ENCODE measurements around the gene NR2C2AP. TPM values are rescaled to one million over a fixed set of nuclear protein-coding genes. Genes with fewer than 3 reads are reported as not detected.

The NR2C2AP gene
- total RNA-seq, 1 donor = 6.2 TPM

DNA sequence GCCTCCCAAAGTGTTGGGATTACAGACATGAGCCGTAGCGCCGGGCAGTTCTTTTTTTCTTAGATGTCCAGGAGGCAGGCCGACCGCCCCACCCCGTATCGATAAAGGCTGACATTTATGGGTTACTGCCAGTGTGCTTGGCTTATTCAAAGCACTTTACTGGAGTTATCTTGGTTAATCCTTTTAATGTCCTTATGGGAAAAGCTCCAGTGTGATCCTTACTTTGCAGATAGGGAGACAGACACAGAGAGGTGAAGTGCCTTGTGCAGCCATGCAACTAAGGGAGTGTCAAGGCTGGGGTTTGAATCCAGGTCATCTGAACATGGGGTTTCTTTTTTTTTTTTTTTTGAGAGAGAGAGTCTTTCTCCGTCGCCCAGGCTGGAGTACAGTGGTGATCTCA lies 27.8 kb upstream of the NR2C2AP start:
- Histone ChIP-seq H3K27me3 (ENCODE audit: insufficient read depth, low read length) (no peaks in the 10 kb centered on the region), H4K20me1 (ENCODE audit: insufficient read depth, low read length) (no peaks in the 10 kb centered on the region), H3K4me3 (ENCODE audit: insufficient read depth, low read length) (no peak overlapping the region), H3K36me3 (ENCODE audit: insufficient read depth, low read length) (no peaks in the 10 kb centered on the region), H2AFZ (ENCODE audit: low read length) (no peak overlapping the region), H3K79me2 (ENCODE audit: insufficient read depth, low read length) (no peaks in the 10 kb centered on the region), H3K4me2 (ENCODE audit: insufficient read depth, low read length) (no peak overlapping the region), H3K27ac (ENCODE audit: low read depth, low read length) (no peak overlapping the region), H3K4me1 (ENCODE audit: insufficient read depth, low read length) (no peaks in the 10 kb centered on the region), H3K9me3 (ENCODE audit: low read depth, low read length) (peaks cover 4% of the 10 kb centered on the region)
- TF ChIP-seq, protein P1, sequence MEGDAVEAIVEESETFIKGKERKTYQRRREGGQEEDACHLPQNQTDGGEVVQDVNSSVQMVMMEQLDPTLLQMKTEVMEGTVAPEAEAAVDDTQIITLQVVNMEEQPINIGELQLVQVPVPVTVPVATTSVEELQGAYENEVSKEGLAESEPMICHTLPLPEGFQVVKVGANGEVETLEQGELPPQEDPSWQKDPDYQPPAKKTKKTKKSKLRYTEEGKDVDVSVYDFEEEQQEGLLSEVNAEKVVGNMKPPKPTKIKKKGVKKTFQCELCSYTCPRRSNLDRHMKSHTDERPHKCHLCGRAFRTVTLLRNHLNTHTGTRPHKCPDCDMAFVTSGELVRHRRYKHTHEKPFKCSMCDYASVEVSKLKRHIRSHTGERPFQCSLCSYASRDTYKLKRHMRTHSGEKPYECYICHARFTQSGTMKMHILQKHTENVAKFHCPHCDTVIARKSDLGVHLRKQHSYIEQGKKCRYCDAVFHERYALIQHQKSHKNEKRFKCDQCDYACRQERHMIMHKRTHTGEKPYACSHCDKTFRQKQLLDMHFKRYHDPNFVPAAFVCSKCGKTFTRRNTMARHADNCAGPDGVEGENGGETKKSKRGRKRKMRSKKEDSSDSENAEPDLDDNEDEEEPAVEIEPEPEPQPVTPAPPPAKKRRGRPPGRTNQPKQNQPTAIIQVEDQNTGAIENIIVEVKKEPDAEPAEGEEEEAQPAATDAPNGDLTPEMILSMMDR (IDR thresholded peaks at IDR 0.05; ENCODE audit: extremely low read depth, low read depth, low read length) = no peak
- peak; percentile 72 for DNase-seq (ENCODE audit: insufficient read length, low spot score, missing footprints)

- DNase-seq (ENCODE audit: insufficient read length, low spot score, missing footprints) = no peak
- Histone ChIP-seq H3K36me3 (ENCODE audit: insufficient read depth, low read length) (no peaks in the 10 kb centered on the region), H3K4me3 (ENCODE audit: insufficient read depth, low read length) (no peak overlapping the region), H3K9me3 (ENCODE audit: low read depth, low read length) (peaks cover 3% of the 10 kb centered on the region), H3K79me2 (ENCODE audit: insufficient read depth, low read length) (no peaks in the 10 kb centered on the region), H4K20me1 (ENCODE audit: insufficient read depth, low read length) (no peaks in the 10 kb centered on the region), H3K27ac (ENCODE audit: low read depth, low read length) (no peak overlapping the region), H2AFZ (ENCODE audit: low read length) (no peak overlapping the region), H3K4me2 (ENCODE audit: insufficient read depth, low read length) (no peak overlapping the region), H3K4me1 (ENCODE audit: insufficient read depth, low read length) (no peaks in the 10 kb centered on the region), H3K27me3 (ENCODE audit: insufficient read depth, low read length) (peaks cover 4% of the 10 kb centered on the region)
- TF ChIP-seq, protein P1 (IDR thresholded peaks at IDR 0.05; ENCODE audit: extremely low read depth, low read depth, low read length) = no peak
Observed at GRCh38 chr19:19229701-19230100, 26.5 kb upstream of the NR2C2AP start.

- Histone ChIP-seq H3K4me3 (ENCODE audit: insufficient read depth, low read length) (no peak overlapping the region), H3K36me3 (ENCODE audit: insufficient read depth, low read length) (no peaks in the 10 kb centered on the region), H4K20me1 (ENCODE audit: insufficient read depth, low read length) (no peaks in the 10 kb centered on the region), H3K4me2 (ENCODE audit: insufficient read depth, low read length) (no peak overlapping the region), H3K79me2 (ENCODE audit: insufficient read depth, low read length) (no peaks in the 10 kb centered on the region), H3K4me1 (ENCODE audit: insufficient read depth, low read length) (no peaks in the 10 kb centered on the region), H3K27ac (ENCODE audit: low read depth, low read length) (no peak overlapping the region), H3K9me3 (ENCODE audit: low read depth, low read length) (no peaks in the 10 kb centered on the region), H3K27me3 (ENCODE audit: insufficient read depth, low read length) (peaks cover 15% of the 10 kb centered on the region), H2AFZ (ENCODE audit: low read length) (no peak overlapping the region)
- DNase-seq (ENCODE audit: insufficient read length, low spot score, missing footprints) = peak; percentile 71
- TF ChIP-seq, protein P1 (IDR thresholded peaks at IDR 0.05; ENCODE audit: extremely low read depth, low read depth, low read length) = no peak
Observed at GRCh38 chr19:19227217-19227616, 24.0 kb upstream of the NR2C2AP start.

GRCh38 chr19:19226663-19227062 lies 23.4 kb upstream of the NR2C2AP start:
- no peaks in the 10 kb centered on the region for H4K20me1 ChIP-seq (ENCODE audit: insufficient read depth, low read length)
- no peaks in the 10 kb centered on the region for H3K4me1 ChIP-seq (ENCODE audit: insufficient read depth, low read length)
- no peak overlapping the region for H3K4me2 ChIP-seq (ENCODE audit: insufficient read depth, low read length)
- no peaks in the 10 kb centered on the region for H3K79me2 ChIP-seq (ENCODE audit: insufficient read depth, low read length)
- TF ChIP-seq, protein P1 (IDR thresholded peaks at IDR 0.05; ENCODE audit: extremely low read depth, low read depth, low read length) = no peak
- no peak overlapping the region for H3K27ac ChIP-seq (ENCODE audit: low read depth, low read length)
- peak; percentile 52 for DNase-seq (ENCODE audit: insufficient read length, low spot score, missing footprints)
- no peak overlapping the region for H3K4me3 ChIP-seq (ENCODE audit: insufficient read depth, low read length)
- H2AFZ ChIP-seq (ENCODE audit: low read length) = no peak overlapping the region
- no peaks in the 10 kb centered on the region for H3K9me3 ChIP-seq (ENCODE audit: low read depth, low read length)
- H3K27me3 ChIP-seq (ENCODE audit: insufficient read depth, low read length) = peaks cover 15% of the 10 kb centered on the region
- H3K36me3 ChIP-seq (ENCODE audit: insufficient read depth, low read length) = no peaks in the 10 kb centered on the region

All from osteoblast (primary cell).